Psoas muscle (tissue), 8 donors: ENCODE measurements around the gene TMA7B. TPM values are rescaled to one million over a fixed set of nuclear protein-coding genes. Genes with fewer than 3 reads are reported as not detected.
"Not testable (repeated sequence)": the region's sequence is repeated elsewhere in the genome, so short reads cannot be mapped to it uniquely, and the experiment has no call there.

ENCODE experiments used
- ATAC-seq, 4 donors: fragments of 200-7000 bp; cut with Tn5 transposase; one replicate each; pipeline ENCODE4 v1.9.1; 2020; ENCODE audit warnings: moderate library complexity in 3 of 4, mild to moderate bottlenecking in 2 of 4
- DNase-seq, 2 donors: peaks; one replicate each; pipeline ENCODE4 v3.0.0-alpha.2; 2020
- H3K27ac ChIP-seq: fragments of 200-600 bp; one replicate; pipeline ENCODE4 v1.8.0; 2022
- H3K27me3 ChIP-seq, 3 donors: fragments of 200-600 bp in 1 of 3; one replicate each; pipeline versions ENCODE4 v1.6.1 to v1.8.0; 2013 to 2022; ENCODE audit warnings: low read length in 2 of 3, mild to moderate bottlenecking in 2 of 3, moderate library complexity in 1 of 3; ENCODE audit not compliant: insufficient read depth in 3 of 3
- H3K36me3 ChIP-seq, 2 donors: fragments of 200-600 bp in 1 of 2; one replicate each; pipeline versions ENCODE4 v1.6.1 to v1.8.0; 2013 to 2022; ENCODE audit warnings: low read depth in 1 of 2, mild to moderate bottlenecking in 1 of 2, moderate library complexity in 1 of 2; ENCODE audit not compliant: insufficient read depth in 1 of 2
- H3K4me1 ChIP-seq: fragments of 200-600 bp; one replicate; pipeline ENCODE4 v1.8.0; 2022
- H3K4me3 ChIP-seq: fragments of 200-600 bp; one replicate; pipeline ENCODE4 v1.8.0; 2022; ENCODE audit warnings: mild to moderate bottlenecking
- H3K9me3 ChIP-seq: fragments of 200-600 bp; one replicate; pipeline ENCODE4 v1.8.0; 2022
- WGBS, 3 donors: extraction: QIAGEN DNeasy Blood & Tissue Kit; methylation state at CpG; one replicate each; pipeline versions ENCODE4 v1.1.6 to v1.1.7; 2013; 5-methylcytosine and 5-hydroxymethylcytosine counted together
- intact Hi-C, 2 donors: fragments of 100-400 bp; cut with DNase I; formaldehyde crosslinking; loops; one replicate each; pipeline versions ENCODE4 v1.11.0 to v1.14.2; 2022
- polyA plus RNA-seq, 3 donors: library from polyadenylated mRNA; stranded (reverse); fragments of 200-250 nt; gene quantifications; one replicate each; pipeline ENCODE4 v1.2.3, GENCODE V29; 2013
- total RNA-seq, 4 donors: library from RNA; stranded (reverse); fragmentation: NEBNext Ultra II Directional in 2 of 4; extraction: Animal tissue kit (Norgen Biotek cat#: 25700) in 2 of 4; gene quantifications; one replicate each; pipeline versions ENCODE4 v1.2.1 to v1.2.4, GENCODE V29; 2021 to 2023
- TF ChIP-seq, protein P1 (sequence below): fragments of 200-600 bp; IDR thresholded peaks from one replicate; pipeline ENCODE4 v1.8.0; 2022; ENCODE audit warnings: antibody characterized with exemption
- donor health status: healthy with polysubstance abuse.
- donor health status: DM: no; HTN: no; CAD: no; lungs with moderate emphysema.
- donor health status: Bipolar disorder and iron deficiency.
- donor health status: healthy.
- donor health status: DM: yes; HTN: yes; CAD: no.
- donor health status: DM: no; HTN: no; CAD: no.
- donor health status: DM: no; HTN: no; CAD: no.
- donor health status: DM: yes; HTN: yes; CAD: no.

TMA7B gene
- total and polyA plus RNA-seq, 7 donors, result not detected

DNA sequence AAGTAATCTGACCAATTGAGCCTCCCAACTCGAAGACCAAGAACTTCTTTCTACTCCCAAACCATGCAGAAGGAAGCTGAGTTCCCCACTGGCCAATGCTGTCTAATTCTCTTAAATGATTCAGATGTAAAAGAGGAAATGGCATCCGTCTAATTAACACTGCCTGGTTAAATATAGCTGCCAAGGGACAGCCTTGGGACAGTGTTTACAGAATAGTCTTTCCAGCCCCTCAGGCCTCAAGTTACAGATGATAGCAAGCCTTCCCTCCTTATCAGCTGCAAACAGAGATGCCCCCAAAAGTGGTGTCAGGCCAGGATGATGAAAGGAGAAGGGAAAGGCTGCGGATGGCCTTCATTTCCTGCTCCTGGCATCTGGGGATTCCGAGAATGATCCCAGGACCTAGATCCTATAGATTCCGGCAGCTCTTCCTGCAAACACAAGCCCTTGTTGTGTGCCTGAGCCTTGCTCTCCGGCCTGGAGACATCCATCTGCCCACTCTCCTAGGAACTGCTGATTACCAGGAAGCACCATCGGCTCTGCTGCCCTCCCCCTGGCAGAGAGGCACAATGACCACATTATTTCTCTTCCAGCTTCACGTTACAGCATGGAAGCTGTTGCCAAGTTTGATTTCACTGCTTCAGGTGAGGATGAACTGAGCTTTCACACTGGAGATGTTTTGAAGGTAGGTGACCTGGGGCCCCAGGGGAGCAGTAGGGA lies 13.5 kb upstream of the TMA7B start:
- Histone ChIP-seq H3K4me1 (no peaks in the 10 kb centered on the region), H3K36me3 (no peaks in the 10 kb centered on the region), H3K27ac (no peak overlapping the region), H3K27me3 (peaks cover 0 to 2% (median 0%) of the 10 kb centered on the region in 3 donors), H3K9me3 (no peaks in the 10 kb centered on the region), H3K4me3 (no peak overlapping the region)
- DNase-seq (no peak), ATAC-seq (no peak)
- intact Hi-C loops, result no loop called here
- WGBS, 3 donors, result 48 to 60% (median 50%) methylated on average over 8 of the region's 8 CpGs
- TF ChIP-seq, protein P1, sequence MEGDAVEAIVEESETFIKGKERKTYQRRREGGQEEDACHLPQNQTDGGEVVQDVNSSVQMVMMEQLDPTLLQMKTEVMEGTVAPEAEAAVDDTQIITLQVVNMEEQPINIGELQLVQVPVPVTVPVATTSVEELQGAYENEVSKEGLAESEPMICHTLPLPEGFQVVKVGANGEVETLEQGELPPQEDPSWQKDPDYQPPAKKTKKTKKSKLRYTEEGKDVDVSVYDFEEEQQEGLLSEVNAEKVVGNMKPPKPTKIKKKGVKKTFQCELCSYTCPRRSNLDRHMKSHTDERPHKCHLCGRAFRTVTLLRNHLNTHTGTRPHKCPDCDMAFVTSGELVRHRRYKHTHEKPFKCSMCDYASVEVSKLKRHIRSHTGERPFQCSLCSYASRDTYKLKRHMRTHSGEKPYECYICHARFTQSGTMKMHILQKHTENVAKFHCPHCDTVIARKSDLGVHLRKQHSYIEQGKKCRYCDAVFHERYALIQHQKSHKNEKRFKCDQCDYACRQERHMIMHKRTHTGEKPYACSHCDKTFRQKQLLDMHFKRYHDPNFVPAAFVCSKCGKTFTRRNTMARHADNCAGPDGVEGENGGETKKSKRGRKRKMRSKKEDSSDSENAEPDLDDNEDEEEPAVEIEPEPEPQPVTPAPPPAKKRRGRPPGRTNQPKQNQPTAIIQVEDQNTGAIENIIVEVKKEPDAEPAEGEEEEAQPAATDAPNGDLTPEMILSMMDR, result no peak

DNA sequence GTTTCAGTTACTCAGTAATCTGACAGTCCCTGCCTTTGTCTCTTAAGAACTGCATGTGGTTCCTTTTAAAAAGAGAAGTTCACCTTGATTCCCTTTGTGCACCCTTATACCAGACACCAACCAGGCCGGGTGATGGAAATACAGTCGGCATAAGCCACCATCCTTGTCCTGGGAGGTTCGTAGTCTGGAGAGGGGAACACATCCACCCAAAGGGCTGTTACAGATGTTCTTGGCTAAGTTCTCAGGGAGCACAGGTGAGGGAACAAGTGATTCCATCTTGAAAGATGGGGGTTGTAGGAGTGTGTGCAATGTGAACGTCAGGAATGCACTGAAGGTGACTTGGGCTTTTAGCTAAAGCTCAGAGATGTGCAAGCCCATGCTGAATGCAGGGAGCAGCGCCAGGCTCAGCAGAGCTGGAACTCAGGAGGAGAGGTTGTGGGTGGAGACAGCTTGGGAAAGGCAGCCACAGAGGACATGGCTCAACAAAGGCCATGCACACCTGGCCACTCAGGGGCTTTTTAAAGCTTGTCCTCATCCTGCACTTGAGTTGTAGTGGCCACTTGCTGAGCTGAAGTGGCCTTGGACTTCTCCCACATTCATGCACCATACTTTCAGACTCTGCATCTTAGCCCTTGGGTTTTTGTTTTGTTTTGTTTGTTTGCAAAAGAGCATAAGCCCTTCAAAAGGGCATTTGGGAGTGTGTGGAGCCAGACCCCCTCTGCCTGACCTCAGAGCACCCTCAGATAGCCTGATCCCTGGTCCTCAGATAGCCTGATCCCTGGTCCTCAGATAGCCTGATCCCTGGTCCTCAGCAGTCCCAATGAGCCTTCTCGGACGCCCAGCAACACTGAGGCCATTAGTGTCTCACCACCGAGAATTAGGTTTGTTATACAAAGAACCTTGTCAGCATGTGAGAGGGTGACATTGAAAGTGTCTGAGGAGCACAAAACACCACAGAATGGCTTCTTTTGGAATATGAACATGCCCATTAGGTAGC lies 12.7 kb upstream of the TMA7B start:
- Histone ChIP-seq H3K9me3 (no peaks in the 10 kb centered on the region), H3K4me3 (no peak overlapping the region), H3K4me1 (no peaks in the 10 kb centered on the region), H3K36me3 (no peaks in the 10 kb centered on the region), H3K27ac (no peak overlapping the region), H3K27me3 (peaks cover 0 to 2% (median 0%) of the 10 kb centered on the region in 3 donors)
- intact Hi-C loops, result no loop called here
- 91 to 94% (median 91%) methylated on average over 8 of the region's 8 CpGs for WGBS, 3 donors
- ATAC-seq, result no peak
- TF ChIP-seq, protein P1, result no peak
- DNase-seq, result no peak

DNA sequence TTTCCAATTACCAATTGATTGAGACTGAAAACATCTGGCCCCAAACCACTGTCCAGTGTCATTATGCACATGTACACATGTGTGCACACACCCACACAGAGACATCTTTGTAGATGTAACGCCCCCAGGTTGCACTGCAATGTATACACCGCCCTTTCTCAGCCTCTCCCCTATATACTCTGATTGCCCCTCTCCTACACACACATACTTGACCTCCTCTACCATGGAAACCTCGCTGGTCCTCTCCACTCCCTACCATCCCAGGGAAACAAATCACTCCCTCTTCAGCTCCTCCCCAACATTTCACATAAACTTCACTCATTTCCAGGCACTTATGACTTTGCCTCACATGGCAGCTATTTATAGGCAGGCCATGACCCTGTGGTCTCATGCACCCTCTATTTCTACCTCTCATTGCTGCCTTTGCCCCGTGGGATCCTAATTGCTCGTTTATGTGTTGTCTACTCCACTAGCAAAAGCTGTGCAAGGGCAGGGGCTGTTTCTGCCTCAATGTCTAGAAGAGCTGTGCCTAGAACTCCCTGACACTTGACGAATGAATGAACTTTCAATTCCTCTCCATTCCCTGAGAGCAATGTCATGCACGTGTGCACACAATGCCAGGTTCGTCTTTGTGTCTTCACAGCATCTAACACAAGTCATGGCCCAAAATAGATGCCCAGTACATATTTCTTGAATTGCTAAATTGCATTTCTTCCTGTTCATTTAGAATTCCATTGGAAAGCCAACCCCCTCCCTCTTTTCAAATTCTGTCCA lies 10.0 kb upstream of the TMA7B start:
- H3K36me3 ChIP-seq, result no peaks in the 10 kb centered on the region
- no peak overlapping the region for H3K27ac ChIP-seq
- TF ChIP-seq, protein P1, result no peak
- DNase-seq (no peak), ATAC-seq (no peak)
- H3K9me3 ChIP-seq, result no peaks in the 10 kb centered on the region
- H3K4me3 ChIP-seq, result no peak overlapping the region
- intact Hi-C loops, result no loop called here
- H3K27me3 ChIP-seq, result peaks cover 0 to 2% (median 0%) of the 10 kb centered on the region in 3 donors
- 81 to 84% (median 83%) methylated on average over 8 of the region's 8 CpGs for WGBS, 3 donors
- H3K4me1 ChIP-seq, result no peaks in the 10 kb centered on the region

DNA sequence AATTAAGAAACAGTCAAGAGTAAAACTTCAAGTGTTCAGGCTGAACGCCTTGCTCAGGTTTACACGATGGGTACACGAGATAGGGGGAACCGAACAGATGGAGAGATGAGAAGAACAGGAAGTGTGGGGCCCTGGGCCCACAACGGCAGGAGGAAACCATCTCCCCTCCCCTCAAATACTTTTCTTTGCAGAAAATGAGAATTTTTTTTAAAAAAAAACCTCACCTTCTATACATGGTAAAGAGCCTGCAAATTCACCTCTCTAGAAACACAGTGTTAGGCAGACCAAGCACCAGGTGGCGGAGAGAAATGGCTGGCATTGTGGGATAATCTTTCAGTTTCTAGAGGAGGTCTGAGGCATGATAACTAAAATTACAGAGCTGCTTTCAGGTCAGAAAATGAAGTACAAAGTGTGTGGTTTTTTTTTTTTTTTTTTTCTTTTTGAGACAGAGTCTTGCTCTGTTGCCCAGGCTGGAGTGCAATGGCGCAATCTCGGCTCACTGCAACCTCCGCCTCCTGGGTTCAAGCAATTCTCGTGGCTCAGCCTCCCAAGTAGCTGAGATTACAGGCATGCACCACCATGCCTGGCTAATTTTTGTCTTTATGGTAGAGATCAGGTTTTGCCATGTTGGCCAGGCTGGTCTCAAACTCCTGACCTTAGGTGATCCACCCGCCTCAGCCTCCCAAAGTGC lies 8.4 kb upstream of the TMA7B start:
- DNase-seq, H3K4me1 ChIP-seq, H3K4me3 ChIP-seq, H3K27ac ChIP-seq, intact Hi-C loops, H3K9me3 ChIP-seq, ATAC-seq, H3K27me3 ChIP-seq, H3K36me3 ChIP-seq: not testable (repeated sequence)
- WGBS, 3 donors, result 79 to 86% (median 82%) methylated on average over 11 of the region's 11 CpGs
